HG03520 (cell line): ENCODE results near the gene C4orf54.

Source experiments
- ATAC-seq: cut with Tn5 transposase; IDR thresholded peaks from one replicate; pipeline ENCODE4 v1.9.1; 2021; ENCODE audit warnings: mild to moderate bottlenecking, moderate library complexity; ENCODE audit not compliant: unreplicated experiment

The C4orf54 gene

DNA sequence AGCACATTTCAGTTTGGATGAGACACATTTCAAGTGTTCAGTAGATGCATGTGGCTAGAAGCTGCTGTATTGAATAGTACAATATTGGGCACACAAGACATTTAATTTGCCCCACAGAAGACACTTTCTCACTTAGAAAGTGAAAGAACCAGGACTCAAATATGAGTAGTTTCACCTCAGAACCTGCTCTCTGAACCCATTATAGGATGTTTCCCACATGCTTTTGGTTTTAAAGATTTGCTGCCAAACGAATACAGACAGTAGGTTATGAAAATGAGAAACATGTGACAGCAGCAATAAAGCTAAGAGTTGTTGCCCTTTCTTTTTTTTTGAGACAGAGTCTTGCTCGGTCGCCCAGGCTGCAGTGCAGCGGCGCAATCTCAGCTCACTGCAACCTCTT, 32.3 kb downstream of the C4orf54 start:
- ATAC-seq = no peak

GRCh38 chr4:99624141-99624719, 33.4 kb downstream of the C4orf54 start:
- ATAC-seq = no peak

DNA sequence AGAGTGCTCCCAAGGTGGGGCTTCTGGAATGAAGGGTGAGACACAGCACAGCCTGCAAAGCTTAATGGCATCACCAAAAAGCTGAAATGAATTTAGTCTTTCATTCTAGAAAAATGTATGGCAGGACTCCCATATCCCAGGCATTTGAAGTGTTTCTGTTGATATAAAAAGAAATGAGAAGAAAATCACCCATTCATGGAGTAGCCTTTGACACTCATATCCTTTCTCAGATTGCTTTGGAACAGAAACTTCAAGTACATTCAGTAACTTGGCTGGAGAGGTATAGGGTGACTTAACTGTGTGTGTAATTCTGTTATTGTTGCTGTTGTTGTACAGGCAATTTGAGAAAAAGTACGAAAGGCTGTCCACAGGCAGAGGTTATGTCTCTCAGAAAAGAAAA, 35.3 kb downstream of the C4orf54 start:
- no peak for ATAC-seq

- ATAC-seq = no peak
Observed at GRCh38 chr4:99617374-99617773, 40.3 kb downstream of the C4orf54 start.

- ATAC-seq = no peak
Observed at GRCh38 chr4:99615170-99615820, 42.3 kb downstream of the C4orf54 start.

- ATAC-seq = no peak
Observed at GRCh38 chr4:99614491-99614890, 43.1 kb downstream of the C4orf54 start.

GRCh38 chr4:99612704-99613103, 44.9 kb downstream of the C4orf54 start:
- no peak for ATAC-seq

DNA sequence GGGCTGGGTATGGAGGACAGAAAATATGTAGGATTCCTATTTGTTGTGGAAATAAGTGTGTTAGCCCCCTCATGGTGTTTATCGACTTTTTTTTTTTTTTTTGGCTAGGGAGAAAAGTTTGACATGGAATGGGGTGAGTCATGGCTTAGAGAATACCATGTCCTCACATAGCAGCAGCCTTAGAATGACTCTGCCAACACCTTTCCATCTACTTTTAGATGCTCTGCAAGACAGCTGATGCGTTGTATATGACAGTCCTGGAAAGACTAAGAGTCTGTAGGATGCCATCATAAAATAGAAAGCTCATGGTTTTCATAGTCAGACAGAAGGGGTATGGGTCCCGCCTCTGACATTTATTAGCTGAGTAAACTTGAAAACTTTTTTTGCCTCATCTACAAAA, 45.3 kb downstream of the C4orf54 start:
- ATAC-seq = no peak

DNA sequence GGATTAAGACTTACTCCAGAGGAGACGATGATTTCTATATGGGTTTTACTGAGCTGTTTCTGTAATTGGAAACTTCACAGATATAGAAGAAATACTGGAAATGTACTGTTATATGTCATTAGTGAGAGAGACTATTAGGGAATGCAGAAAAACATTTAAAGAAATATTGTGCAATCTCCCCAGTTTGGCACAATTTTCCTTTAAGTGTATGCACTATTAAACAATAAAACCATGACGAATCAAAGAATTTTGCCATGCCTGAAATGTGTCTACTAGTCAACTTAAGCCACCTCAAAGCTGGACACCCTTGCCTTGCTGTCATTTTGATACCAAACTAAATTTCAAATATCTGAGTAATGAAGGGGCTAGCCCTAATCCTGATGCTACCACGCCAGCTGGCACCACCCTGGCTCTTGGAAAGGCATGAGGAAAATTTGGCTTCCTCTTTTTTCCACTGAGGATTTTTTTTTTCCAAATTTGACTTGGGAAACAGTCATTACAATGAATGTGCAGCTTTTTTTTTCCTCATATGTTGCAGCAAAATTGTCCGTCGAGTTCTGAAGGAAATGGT, 46.9 kb downstream of the C4orf54 start:
- no peak for ATAC-seq

DNA sequence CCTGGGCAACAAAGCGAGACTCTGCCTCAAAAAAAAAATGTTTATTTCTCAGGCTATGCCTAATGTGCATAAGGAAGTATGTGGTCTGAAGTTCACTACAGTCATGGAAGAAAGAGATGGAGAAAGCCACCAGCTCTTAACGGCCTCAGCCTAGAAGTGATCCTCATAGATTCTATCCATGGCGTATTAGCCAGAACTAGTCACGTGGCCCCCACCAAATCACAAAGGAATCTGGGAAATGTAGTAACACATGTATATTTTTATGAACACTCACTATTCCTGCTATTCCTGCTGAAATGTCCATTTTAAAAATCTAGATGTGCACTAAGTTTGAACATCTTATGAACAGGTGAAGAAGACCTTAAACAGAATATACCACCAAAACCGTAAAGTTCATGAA, 49.2 kb downstream of the C4orf54 start:
- no peak for ATAC-seq
